GM12891 (cell line): ENCODE results near the gene SBK2.

Experiments used
- PAX5 ChIP-seq: IDR thresholded peaks from 2 replicates; pipeline ENCODE4 v1.6.1; 2011; ENCODE audit warnings: low read length, moderate library complexity, mild to moderate bottlenecking; ENCODE audit not compliant: insufficient read depth, severe bottlenecking
- POLR2A ChIP-seq: IDR thresholded peaks from 2 replicates; pipeline ENCODE4 v1.6.1; 2011; ENCODE audit warnings: low read depth, low read length, control low read depth
- POLR2AphosphoS5 ChIP-seq: IDR thresholded peaks from 2 replicates; pipeline ENCODE4 v1.6.1; 2011; ENCODE audit warnings: low read depth, low read length, control low read depth
- POU2F2 ChIP-seq: IDR thresholded peaks from 2 replicates; pipeline ENCODE4 v1.6.1; 2011; ENCODE audit warnings: low read depth, mild to moderate bottlenecking, control low read depth, low read length, moderate library complexity
- SPI1 ChIP-seq: IDR thresholded peaks from 2 replicates; pipeline ENCODE4 v1.6.1; 2011; ENCODE audit warnings: low read depth, low read length, control low read depth
- TAF1 ChIP-seq: IDR thresholded peaks from 2 replicates; pipeline ENCODE4 v1.6.1; 2011; ENCODE audit warnings: low read depth, low read length, control low read depth

DNA sequence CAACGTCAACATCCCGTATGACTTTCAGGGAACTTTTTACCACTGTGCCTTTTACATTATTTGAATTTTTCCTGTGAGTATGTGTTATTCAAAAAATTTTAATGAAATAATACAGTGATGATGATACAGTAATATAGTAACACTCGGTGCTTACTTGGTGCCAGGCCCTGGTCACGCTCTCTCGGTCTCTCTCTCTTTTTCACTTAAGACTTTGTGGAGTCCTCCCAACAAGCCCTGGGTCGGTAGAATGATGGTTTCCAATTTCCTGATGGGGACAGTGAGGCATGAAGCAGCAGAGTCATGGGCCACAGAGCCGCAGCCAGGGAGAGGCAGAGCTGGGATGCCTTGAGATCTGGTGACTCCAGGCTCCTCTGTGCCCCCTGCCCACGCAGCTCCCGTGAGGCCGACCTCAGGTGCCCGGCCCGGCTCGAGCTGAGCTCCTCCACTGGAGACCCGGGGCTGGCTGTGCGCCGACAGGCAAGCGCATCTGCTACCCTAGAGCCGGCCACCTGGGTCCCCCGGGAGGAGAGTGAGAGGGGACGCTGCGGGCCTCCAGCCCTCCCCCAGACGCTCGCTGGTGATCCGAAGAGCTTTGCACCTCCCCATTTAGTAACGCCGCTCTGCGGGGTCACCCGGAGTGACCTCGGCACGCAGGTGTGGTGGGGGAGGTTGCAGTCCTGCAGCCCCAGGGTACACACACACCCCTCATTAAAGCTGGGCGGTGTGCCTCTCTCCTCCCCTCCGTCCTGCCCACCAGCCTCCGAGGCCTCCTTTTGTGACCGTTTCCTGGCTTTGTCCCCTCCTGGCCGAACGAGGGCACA lies 12.8 kb upstream of the SBK2 start:
- TF ChIP-seq PAX5 (no peak), POLR2AphosphoS5 (no peak), POLR2A (no peak), POU2F2 (no peak), TAF1 (no peak), SPI1 (no peak)
